Measurements from ENCODE around the gene KRT8. TPM values are rescaled to one million over a fixed set of nuclear protein-coding genes. Genes with fewer than 3 reads are reported as not detected.
"Not testable (repeated sequence)": the region's sequence is repeated elsewhere in the genome, so short reads cannot be mapped to it uniquely, and the experiment has no call there.

The KRT8 gene
- 10 to 100 TPM; 20.6 to 63.1 (median 35.5) TPM for total RNA-seq
- polyA plus RNA-seq: 1,000 to 10,000 TPM; 3,181 to 3,526 (median 3,402) TPM

- H3K36me3 ChIP-seq: peaks cover 0 to 14% (median 0%) of the 10 kb centered on the region in 4 donors
- TF ChIP-seq POLR2AphosphoS5 (IDR thresholded peaks at IDR 0.05) (peak in 3 of 4 donors; percentile 50 to 82 (median 80)), POLR2A (IDR thresholded peaks at IDR 0.05) (peak in 1 of 2 donors; percentile 92)
- H3K4me3 ChIP-seq: peak within 1 kb of the TSS; percentile 43 to 63 (median 54)
- WGBS, 2 donors: 12 to 69% methylated on average over 33 of the region's 33 CpGs
- H3K9me3 ChIP-seq, H3K27me3 ChIP-seq: not testable (repeated sequence)
- peaks cover 5 to 36% (median 23%) of the 10 kb centered on the region in 4 donors for H3K4me1 ChIP-seq
- intact Hi-C loops (cut with DNase I): loop anchor here (5.0 kb wide), 1 partner anchor 952 kb away; the partner anchor contains the start of gene ACVR1B
- H3K27ac ChIP-seq: peak within 1 kb of the TSS; percentile 81 to 92 (median 84)
- peak; percentile 69 for DNase-seq
Measured at GRCh38 chr12:52904509-52905300, at the start of gene KRT8. KRT8 (minus strand) TSS chr12:52905076; CDS start chr12:52904981, 95 bp downstream.

DNA sequence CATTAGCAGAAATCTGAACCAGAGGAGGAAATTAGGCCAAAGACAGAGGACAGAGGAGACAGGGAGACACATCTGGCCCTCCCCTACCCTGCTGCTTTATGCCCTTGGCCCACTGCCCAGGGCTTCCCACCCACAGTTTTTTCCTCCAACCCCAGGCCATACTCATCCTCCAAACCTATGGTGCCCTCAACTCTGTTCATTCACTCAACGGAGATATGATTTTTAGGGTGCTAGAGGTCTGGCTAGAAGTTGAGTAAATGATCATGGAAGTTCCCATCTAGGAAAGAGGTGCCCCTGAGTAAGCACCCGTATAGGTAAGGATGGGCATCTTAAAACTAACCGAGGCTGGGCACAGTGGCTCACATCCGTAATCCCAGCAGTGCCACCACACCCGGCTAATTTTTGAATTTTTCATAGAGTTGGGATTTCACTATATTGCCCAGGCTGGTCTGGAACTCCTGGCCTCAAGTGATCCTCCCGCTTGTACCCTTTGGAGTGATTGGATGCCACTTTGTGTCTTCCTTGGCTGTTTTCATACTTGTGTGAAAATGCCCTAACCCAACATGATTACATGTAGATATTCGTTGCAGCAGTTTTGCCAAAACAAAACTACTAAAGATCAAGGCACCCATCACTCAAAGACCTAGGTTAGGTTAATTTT lies 48.4 kb upstream of the KRT8 start:
- WGBS, 2 donors: 59 to 84% methylated on average over 7 of the region's 7 CpGs
- intact Hi-C loops (cut with DNase I): no loop called here

GRCh38 chr12:52952076-52952801 lies 47.4 kb upstream of the KRT8 start:
- H3K9me3 ChIP-seq: no peaks in the 10 kb centered on the region
- peaks cover 0 to 11% (median 9%) of the 10 kb centered on the region in 4 donors for H3K4me1 ChIP-seq
- peaks cover 6 to 19% (median 12%) of the 10 kb centered on the region in 3 donors for H3K27me3 ChIP-seq
- no peak overlapping the region for H3K4me3 ChIP-seq
- no peaks in the 10 kb centered on the region for H3K36me3 ChIP-seq
- DNase-seq: no peak
- WGBS, 2 donors: 27 to 56% methylated on average over 15 of the region's 15 CpGs
- no peak overlapping the region for H3K27ac ChIP-seq
- intact Hi-C loops (cut with DNase I): no loop called here
- TF ChIP-seq EP300 (IDR thresholded peaks at IDR 0.05) (no peak), CTCF (IDR thresholded peaks at IDR 0.05) (peak in 1 of 4 experiments; percentile 6), POLR2A (IDR thresholded peaks at IDR 0.05) (no peak)

More for the DNA sequence above, 48.4 kb upstream of the KRT8 start:
- peaks cover 6 to 19% (median 12%) of the 10 kb centered on the region in 3 donors for H3K27me3 ChIP-seq
- H3K36me3 ChIP-seq: no peaks in the 10 kb centered on the region
- H3K9me3 ChIP-seq: no peaks in the 10 kb centered on the region
- TF ChIP-seq CTCF (IDR thresholded peaks at IDR 0.05): no peak
- no peak for TF ChIP-seq POLR2AphosphoS5 (IDR thresholded peaks at IDR 0.05)
- TF ChIP-seq POLR2A (IDR thresholded peaks at IDR 0.05): no peak
- TF ChIP-seq EP300 (IDR thresholded peaks at IDR 0.05): no peak
- H3K4me1 ChIP-seq: peaks cover 0 to 11% (median 9%) of the 10 kb centered on the region in 4 donors
- no peak overlapping the region for H3K27ac ChIP-seq
- no peak for DNase-seq
- H3K4me3 ChIP-seq: no peak overlapping the region

DNA sequence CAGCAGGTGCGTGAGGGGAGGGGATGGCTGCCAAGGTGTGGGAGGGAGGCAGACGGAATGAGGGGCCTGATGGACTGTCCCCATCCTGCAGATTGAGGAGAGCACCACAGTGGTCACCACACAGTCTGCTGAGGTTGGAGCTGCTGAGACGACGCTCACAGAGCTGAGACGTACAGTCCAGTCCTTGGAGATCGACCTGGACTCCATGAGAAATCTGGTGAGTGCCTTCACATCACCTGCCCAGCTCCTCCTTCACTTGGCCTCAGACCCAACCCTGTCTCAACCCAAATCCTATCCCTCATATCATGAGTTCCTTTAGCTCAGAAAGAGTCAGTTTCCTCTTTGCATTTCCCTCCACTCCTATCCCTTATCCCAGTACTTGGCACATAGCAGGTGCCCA lies 46.8 kb upstream of the KRT8 start:
- H3K27me3 ChIP-seq: peaks cover 6 to 19% (median 12%) of the 10 kb centered on the region in 3 donors
- intact Hi-C loops (cut with DNase I): no loop called here
- TF ChIP-seq POLR2A (IDR thresholded peaks at IDR 0.05): no peak
- no peak for TF ChIP-seq POLR2AphosphoS5 (IDR thresholded peaks at IDR 0.05)
- TF ChIP-seq CTCF (IDR thresholded peaks at IDR 0.05): no peak
- H3K36me3 ChIP-seq: no peaks in the 10 kb centered on the region
- DNase-seq: no peak
- WGBS, 2 donors: 30 to 78% methylated on average over 6 of the region's 6 CpGs
- H3K4me3 ChIP-seq: no peak overlapping the region
- H3K9me3 ChIP-seq: no peaks in the 10 kb centered on the region
- no peak overlapping the region for H3K27ac ChIP-seq
- peaks cover 0 to 11% (median 9%) of the 10 kb centered on the region in 4 donors for H3K4me1 ChIP-seq

Data from sigmoid colon (tissue), 7 donors.